Keratinocyte (primary cell): ENCODE measurements around the gene SRD5A3. TPM values are rescaled to one million over a fixed set of nuclear protein-coding genes. Genes with fewer than 3 reads are reported as not detected.

Experiments
- DNase-seq: peaks from one replicate; pipeline ENCODE4 v3.0.0-alpha.2; 2011; ENCODE audit warnings: low read depth, missing footprints, low spot score
- FAIRE-seq: peaks from 2 replicates; lab custom pipeline; 2011; peaks lifted over from hg19 to GRCh38; lab: Jason Lieb, UNC
- H2AFZ ChIP-seq: 2 replicates; pipeline ENCODE4 v1.6.0; 2012; ENCODE audit warnings: low read length, control low read depth, inconsistent platforms; ENCODE audit not compliant: control insufficient read depth
- H3K27ac ChIP-seq: 2 replicates; pipeline ENCODE4 v1.5.1; 2011; ENCODE audit warnings: low read length; ENCODE audit not compliant: control insufficient read depth, insufficient read depth
- H3K27me3 ChIP-seq: 3 replicates; pipeline ENCODE4 v1.6.0; 2011; ENCODE audit warnings: low read length; ENCODE audit not compliant: control insufficient read depth, insufficient read depth; ENCODE audit errors: extremely low read depth
- H3K36me3 ChIP-seq, 2 experiments: 2 replicates in 1 of 2; 3 replicates in 1 of 2; pipeline ENCODE4 v1.5.1; 2011; ENCODE audit warnings: low read length in 2 of 2, mild to moderate bottlenecking in 1 of 2; ENCODE audit not compliant: control insufficient read depth in 2 of 2, insufficient read depth in 2 of 2; ENCODE audit errors: extremely low read depth in 1 of 2
- H3K4me1 ChIP-seq: 3 replicates; pipeline ENCODE4 v1.5.1; 2011; ENCODE audit warnings: low read length; ENCODE audit not compliant: control insufficient read depth, insufficient read depth; ENCODE audit errors: extremely low read depth
- H3K4me2 ChIP-seq: 3 replicates; pipeline ENCODE4 v1.6.0; 2011; ENCODE audit warnings: low read depth, low read length; ENCODE audit not compliant: control insufficient read depth, insufficient read depth; ENCODE audit errors: extremely low read depth
- H3K4me3 ChIP-seq, 3 experiments: fragments of 200-600 bp in 1 of 3; sonication (generic) in 1 of 3; 2 replicates in 2 of 3; 3 replicates in 1 of 3; pipeline ENCODE4 v1.5.1; 2011 to 2016; ENCODE audit warnings: low read length in 3 of 3, mild to moderate bottlenecking in 3 of 3, control low read depth in 2 of 3, inconsistent platforms in 1 of 3, low read depth in 1 of 3, mixed read lengths in 1 of 3, mixed run types in 1 of 3, moderate library complexity in 1 of 3; ENCODE audit not compliant: control insufficient read depth in 2 of 3, insufficient read depth in 2 of 3; ENCODE audit errors: extremely low read depth in 1 of 3
- H3K79me2 ChIP-seq: 2 replicates; pipeline ENCODE4 v1.6.0; 2012; ENCODE audit warnings: low read length; ENCODE audit not compliant: control insufficient read depth, insufficient read depth
- H3K9ac ChIP-seq: 3 replicates; pipeline ENCODE4 v1.6.0; 2011; ENCODE audit warnings: low read length; ENCODE audit not compliant: control insufficient read depth, insufficient read depth; ENCODE audit errors: extremely low read depth
- H3K9me1 ChIP-seq: 3 replicates; pipeline ENCODE4 v1.6.0; 2011; ENCODE audit warnings: low read length; ENCODE audit not compliant: control insufficient read depth, insufficient read depth; ENCODE audit errors: extremely low read depth
- H3K9me3 ChIP-seq: 2 replicates; pipeline ENCODE4 v1.5.1; 2012; ENCODE audit warnings: low read depth, low read length; ENCODE audit not compliant: control insufficient read depth
- H4K20me1 ChIP-seq: 3 replicates; pipeline ENCODE4 v1.6.0; 2011; ENCODE audit warnings: low read length; ENCODE audit not compliant: control insufficient read depth, insufficient read depth; ENCODE audit errors: extremely low read depth
- CTCF ChIP-seq, 3 experiments: IDR thresholded peaks in 1 of 3; conservative IDR thresholded peaks in 1 of 3; optimal IDR thresholded peaks in 1 of 3; 2 replicates in 2 of 3; 3 replicates in 1 of 3; pipeline versions ENCODE3 to v1.5.1; 2011; ENCODE audit warnings: low read length in 3 of 3, mild to moderate bottlenecking in 3 of 3, moderate library complexity in 2 of 3, control low read depth in 1 of 3, inconsistent platforms in 1 of 3; ENCODE audit not compliant: insufficient read depth in 2 of 3; ENCODE audit errors: extremely low read depth in 1 of 3
- EZH2 ChIP-seq: IDR thresholded peaks from one replicate; pipeline ENCODE4 v1.6.1; 2012; ENCODE audit warnings: inconsistent platforms, mild to moderate bottlenecking, low read length, moderate library complexity
- dilution Hi-C: fragments of 300-500 bp; cut with MboI; formaldehyde crosslinking; loops from one replicate; pipeline ENCODE4 v1.7.0; 2020; ENCODE audit warnings: low sequenced_read_pairs; ENCODE audit not compliant: extremely low pct_ligation_motif_present
- polyA plus RNA-seq, 5 experiments: library from polyadenylated mRNA; depleted of rRNA in 3 of 5; stranded (reverse) in 3 of 5; stranded (forward) in 1 of 5; unstranded in 1 of 5; fragments of >200 nt; gene quantifications; 1 replicate in 1 of 5; 2 replicates in 3 of 5; 3 replicates in 1 of 5; pipeline versions ENCODE4 v1.2.1 to v1.2.3, GENCODE V29; 2011 to 2012; ENCODE audit warnings: missing spikeins in 2 of 5, low read depth in 1 of 5, low replicate concordance in 1 of 5

Gene SRD5A3
- polyA plus RNA-seq, 1 donor (not counting 4 experiments of a cell fraction or from before 2014, with no cell fraction given): 15.6 TPM

- Histone ChIP-seq H3K27me3 (no peaks in the 10 kb centered on the region), H4K20me1 (no peaks in the 10 kb centered on the region), H3K9me1 (no peaks in the 10 kb centered on the region), H2AFZ (no peak overlapping the region), H3K9me3 (no peaks in the 10 kb centered on the region), H3K4me2 (no peak overlapping the region), H3K9ac (no peak overlapping the region), H3K27ac (no peak overlapping the region), H3K4me1 (no peaks in the 10 kb centered on the region), H3K36me3 (no peaks in the 10 kb centered on the region), H3K79me2 (no peaks in the 10 kb centered on the region), H3K4me3 (no peak overlapping the region)
- dilution Hi-C loops: no loop called here
- DNase-seq (no peak), FAIRE-seq (no peak)
- TF ChIP-seq EZH2 (no peak), CTCF (optimal IDR thresholded peaks at IDR 0.05 in 1 of 3, IDR thresholded peaks at IDR 0.05 in 1 of 3, conservative IDR thresholded peaks at IDR 0.05 in 1 of 3; ENCODE audit: extremely low read depth in 1 of 3, insufficient read depth in 2 of 3, low read length in 3 of 3) (no peak)
These were observed 17.0 kb upstream of the SRD5A3 start for GRCh38 chr4:55329012-55329411.

- TF ChIP-seq EZH2 (no peak), CTCF (optimal IDR thresholded peaks at IDR 0.05 in 1 of 3, IDR thresholded peaks at IDR 0.05 in 1 of 3, conservative IDR thresholded peaks at IDR 0.05 in 1 of 3; ENCODE audit: extremely low read depth in 1 of 3, insufficient read depth in 2 of 3, low read length in 3 of 3) (no peak)
- no peaks in the 10 kb centered on the region for H3K9me1 ChIP-seq
- FAIRE-seq (no peak), DNase-seq (no peak)
- no peak overlapping the region for H3K27ac ChIP-seq
- no peak overlapping the region for H2AFZ ChIP-seq
- no peaks in the 10 kb centered on the region for H3K36me3 ChIP-seq
- H3K9me3 ChIP-seq: no peaks in the 10 kb centered on the region
- H4K20me1 ChIP-seq: no peaks in the 10 kb centered on the region
- no peaks in the 10 kb centered on the region for H3K79me2 ChIP-seq
- H3K4me1 ChIP-seq: no peaks in the 10 kb centered on the region
- no peak overlapping the region for H3K4me3 ChIP-seq
- H3K4me2 ChIP-seq: no peak overlapping the region
- no peaks in the 10 kb centered on the region for H3K27me3 ChIP-seq
- dilution Hi-C loops: no loop called here
- H3K9ac ChIP-seq: no peak overlapping the region
These were observed 15.8 kb upstream of the SRD5A3 start for GRCh38 chr4:55330241-55330640.
